Activated T-cell treated with anti-CD3 and anti-CD28 coated beads for 48 hours (primary cell): Measurements from ENCODE around the gene ING1.
"Not testable (repeated sequence)": the region's sequence is repeated elsewhere in the genome, so short reads cannot be mapped to it uniquely, and the experiment has no call there.

Experiments
- DNase-seq: peaks from one replicate; pipeline ENCODE4 v3.0.0-alpha.2; 2020; ENCODE audit warnings: low read depth

ING1 gene

DNA sequence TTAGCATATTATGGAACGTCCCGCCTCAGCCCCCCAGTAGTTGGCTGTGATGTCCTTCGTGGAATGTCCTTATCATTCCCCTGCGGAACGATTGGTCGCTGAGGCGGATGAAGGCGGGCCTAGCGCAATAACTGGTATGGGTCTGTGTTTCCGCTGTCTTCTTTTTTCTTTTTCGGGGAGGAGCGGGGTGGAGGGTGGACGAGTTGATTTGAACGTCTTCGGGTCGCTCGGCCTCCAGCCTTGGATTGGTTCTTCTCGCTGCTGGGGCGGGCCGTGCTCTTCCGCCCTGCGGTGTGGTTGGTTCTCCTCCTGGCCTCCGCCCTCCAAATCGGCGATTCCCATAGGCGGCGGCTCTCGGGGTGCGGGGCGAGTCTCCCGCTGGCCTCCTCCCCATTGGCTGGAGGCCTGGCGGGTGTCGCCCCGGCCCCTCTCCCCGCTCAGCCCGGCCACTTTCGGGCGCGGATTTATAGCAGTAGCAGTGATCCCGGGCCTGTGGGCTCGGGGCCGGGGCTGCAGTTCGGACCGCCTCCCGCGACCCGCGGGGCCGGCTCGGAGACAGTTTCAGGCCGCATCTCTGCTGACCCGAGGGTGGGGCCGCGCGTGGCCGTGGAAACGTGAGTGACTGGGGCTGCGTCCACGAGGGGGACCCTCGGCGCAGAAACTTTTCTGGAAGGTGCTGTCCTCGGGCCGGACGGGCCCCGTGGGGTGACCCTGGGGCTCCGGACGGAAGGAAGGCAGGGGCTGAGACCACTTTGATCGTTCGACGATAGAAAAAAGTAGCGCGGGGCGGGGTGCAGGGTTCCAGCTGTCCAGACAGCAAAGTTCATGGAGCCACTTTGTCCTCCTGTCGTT, 2.1 kb downstream of the ING1 start:
- peak; percentile 94 for DNase-seq

GRCh38 chr13:110716247-110716515, 2.7 kb downstream of the ING1 start:
- DNase-seq: no peak

DNA sequence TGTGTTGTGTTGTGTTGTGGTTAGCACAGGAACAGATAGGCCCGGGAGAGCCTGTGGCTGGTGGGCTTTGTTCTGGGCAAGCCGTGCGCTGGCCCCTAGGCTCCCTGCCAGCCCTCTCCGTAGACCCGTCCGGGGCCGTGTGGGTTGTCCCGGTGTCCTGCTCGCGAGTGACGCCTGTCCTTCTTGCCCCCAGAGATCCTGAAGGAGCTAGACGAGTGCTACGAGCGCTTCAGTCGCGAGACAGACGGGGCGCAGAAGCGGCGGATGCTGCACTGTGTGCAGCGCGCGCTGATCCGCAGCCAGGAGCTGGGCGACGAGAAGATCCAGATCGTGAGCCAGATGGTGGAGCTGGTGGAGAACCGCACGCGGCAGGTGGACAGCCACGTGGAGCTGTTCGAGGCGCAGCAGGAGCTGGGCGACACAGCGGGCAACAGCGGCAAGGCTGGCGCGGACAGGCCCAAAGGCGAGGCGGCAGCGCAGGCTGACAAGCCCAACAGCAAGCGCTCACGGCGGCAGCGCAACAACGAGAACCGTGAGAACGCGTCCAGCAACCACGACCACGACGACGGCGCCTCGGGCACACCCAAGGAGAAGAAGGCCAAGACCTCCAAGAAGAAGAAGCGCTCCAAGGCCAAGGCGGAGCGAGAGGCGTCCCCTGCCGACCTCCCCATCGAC, 5.7 kb downstream of the ING1 start:
- no peak for DNase-seq

GRCh38 chr13:110722971-110723370, 9.5 kb downstream of the ING1 start:
- DNase-seq: no peak

DNA sequence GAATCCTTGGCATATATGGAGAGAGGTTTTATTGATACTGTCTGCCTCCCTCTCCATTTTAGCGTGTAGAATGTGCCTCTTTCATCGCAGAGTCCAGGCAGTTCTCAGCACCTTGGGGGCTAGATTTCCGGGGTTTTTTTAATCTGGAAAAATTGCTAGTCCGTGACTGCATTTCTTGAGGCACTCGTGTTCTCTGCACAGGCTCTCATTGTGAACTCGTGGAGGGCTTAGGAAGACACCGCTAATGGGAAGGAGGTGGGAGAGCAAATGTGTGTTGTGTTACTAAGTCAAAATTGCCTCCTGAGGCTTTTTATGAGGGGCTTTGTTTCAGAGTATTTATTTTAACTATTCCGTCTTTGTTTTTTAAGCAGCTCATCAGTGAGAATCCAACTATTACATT, 10.1 kb downstream of the ING1 start:
- no peak for DNase-seq

- DNase-seq: not testable (repeated sequence)
Measured at GRCh38 chr13:110726153-110726552, 12.7 kb downstream of the ING1 start.

GRCh38 chr13:110726726-110727125, 13.2 kb downstream of the ING1 start:
- peak; percentile 62 for DNase-seq

- no peak for DNase-seq
Measured at GRCh38 chr13:110731072-110731471, 17.6 kb downstream of the ING1 start.

GRCh38 chr13:110734561-110734960, 21.1 kb downstream of the ING1 start:
- no peak for DNase-seq

DNA sequence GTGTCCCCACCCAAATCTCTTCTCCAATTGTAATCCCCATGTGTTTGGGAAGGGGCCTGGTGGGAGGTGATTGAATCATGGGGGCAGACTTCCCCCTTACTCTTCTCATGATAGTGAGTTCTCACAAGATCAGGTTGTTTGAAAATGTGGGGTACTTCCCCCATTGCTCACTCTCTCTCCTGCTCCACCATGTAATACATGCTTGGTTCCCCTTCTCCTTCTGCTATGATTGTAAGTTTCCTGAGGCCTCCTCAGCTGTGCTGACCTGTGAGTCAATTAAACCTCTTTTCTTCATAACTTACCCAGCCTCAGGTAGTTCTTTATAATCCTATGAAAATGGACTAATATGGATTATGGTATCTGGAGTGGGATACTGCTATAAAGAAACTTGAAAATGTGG, 24.1 kb downstream of the ING1 start:
- no peak for DNase-seq

GRCh38 chr13:110743687-110744086, 30.2 kb downstream of the ING1 start:
- no peak for DNase-seq

DNA sequence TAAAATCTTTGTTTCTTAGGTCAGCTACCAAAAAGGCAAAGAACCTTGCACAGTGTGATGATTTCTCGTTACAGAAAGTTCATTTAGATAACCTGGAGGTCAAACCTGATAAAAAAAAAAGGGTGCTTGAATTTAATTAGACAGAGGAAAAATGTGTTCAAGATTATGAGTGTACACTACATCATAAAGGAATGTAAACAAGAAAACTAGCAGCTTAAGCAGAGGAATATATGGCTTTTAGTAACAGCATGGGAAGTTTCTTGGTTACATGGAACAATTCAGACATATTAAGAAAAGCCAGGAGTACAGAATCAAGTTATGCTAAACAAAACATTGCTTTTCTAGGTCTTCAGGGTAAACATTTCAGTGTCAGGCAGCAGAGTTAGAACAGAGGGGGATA, 32.9 kb downstream of the ING1 start:
- DNase-seq: no peak

GRCh38 chr13:110748271-110748670, 34.8 kb downstream of the ING1 start:
- DNase-seq: no peak

GRCh38 chr13:110756219-110756631, 42.7 kb downstream of the ING1 start:
- no peak for DNase-seq

DNA sequence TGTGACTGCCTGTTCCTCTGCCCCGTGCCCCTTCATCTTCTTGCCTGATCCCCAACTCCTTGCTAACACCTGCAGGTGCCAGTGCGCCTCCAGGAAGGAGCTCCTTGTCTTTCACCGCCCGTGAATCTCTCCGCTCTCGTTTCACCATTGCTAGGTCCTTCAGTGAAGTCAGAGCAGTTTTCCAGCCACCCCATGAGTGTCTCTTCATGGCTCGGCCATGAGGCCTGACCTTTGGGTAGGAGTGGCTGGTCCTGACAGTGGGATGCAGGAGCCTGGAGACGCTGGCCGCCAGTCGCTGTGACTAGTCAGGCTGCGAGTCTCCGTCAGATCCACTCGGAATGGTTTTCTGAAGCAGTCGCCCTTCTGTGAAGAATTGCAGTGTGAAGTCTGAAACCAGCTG, 43.8 kb downstream of the ING1 start:
- no peak for DNase-seq

- DNase-seq: no peak
Measured at GRCh38 chr13:110758195-110758805, 44.8 kb downstream of the ING1 start.

- DNase-seq: no peak
Measured at GRCh38 chr13:110759710-110760109, 46.2 kb downstream of the ING1 start.

DNA sequence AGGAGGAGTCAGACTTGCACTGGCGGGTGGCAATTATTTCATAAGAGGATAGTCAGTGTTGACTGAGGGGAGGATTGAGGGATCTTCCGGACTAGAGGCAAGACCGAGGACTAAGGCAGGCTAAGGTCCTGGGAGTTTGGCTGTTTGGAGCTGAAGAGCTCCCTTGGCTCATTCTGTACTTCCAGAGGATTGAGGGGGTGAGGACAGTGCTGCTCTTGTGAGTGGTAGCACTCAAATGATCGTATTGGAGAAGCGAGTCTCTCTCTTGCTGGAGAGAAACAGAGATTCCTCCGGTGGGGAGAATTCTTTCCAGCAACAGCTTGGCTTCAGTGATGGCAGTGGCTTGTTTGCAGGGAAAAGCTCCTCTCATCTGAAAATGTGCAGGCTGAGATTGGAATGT, 47.1 kb downstream of the ING1 start:
- DNase-seq: no peak

GRCh38 chr13:110766671-110767430, 53.4 kb downstream of the ING1 start:
- DNase-seq: no peak

GRCh38 chr13:110767476-110767875, 54.0 kb downstream of the ING1 start:
- no peak for DNase-seq

DNA sequence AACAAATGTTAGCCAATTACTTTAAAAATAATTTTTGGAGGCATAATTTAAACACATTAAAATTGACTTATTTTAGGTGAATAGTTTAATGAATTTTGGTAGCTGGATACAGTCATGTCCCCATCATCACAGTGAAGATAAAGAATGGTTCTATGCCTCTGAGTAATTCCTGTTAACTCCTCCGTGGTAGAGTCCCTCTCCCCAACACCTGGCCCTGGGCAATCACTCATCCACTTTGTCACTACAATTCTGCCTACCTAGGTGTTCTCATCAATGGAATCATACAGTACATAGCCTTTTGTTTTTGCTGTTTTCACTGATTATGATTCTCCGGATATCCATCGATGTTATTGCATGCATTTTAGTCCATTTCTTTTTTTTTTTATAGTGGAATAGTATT, 55.6 kb downstream of the ING1 start:
- DNase-seq: no peak

DNA sequence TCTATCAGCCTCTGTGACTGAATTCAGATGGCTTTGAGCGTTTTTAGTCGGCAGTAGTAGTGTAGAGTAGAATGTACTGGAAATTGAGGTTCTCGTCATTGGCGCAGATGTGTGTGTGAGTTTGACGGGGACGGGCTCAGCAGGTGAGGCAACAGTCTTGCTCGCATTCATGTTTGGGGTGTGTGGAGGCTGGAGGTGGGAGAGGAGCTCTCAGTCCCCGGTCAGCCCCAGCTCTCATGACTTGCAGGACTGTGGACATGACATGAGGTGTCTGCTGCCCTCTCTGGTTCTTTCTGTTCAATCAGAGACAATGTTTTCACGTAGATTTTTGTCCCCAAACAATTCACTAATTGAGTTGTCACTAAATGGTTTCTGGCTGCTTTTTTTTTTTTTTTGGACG, 57.2 kb downstream of the ING1 start:
- no peak for DNase-seq

- DNase-seq: no peak
Measured at GRCh38 chr13:110771194-110771593, 57.7 kb downstream of the ING1 start.
